Dermis blood vessel endothelial cell (primary cell): ENCODE measurements around the gene OR10G7. TPM values are rescaled to one million over a fixed set of nuclear protein-coding genes. Genes with fewer than 3 reads are reported as not detected.

Experiments
- DNase-seq: peaks from one replicate; pipeline ENCODE4 v3.0.0; 2010
- total RNA-seq: library from RNA; depleted of rRNA; stranded (reverse); fragments of >200 nt; gene quantifications from 2 replicates; pipeline ENCODE4 v1.2.3, GENCODE V29; 2014

OR10G7 gene
- total RNA-seq: not detected in 2 replicates

DNA sequence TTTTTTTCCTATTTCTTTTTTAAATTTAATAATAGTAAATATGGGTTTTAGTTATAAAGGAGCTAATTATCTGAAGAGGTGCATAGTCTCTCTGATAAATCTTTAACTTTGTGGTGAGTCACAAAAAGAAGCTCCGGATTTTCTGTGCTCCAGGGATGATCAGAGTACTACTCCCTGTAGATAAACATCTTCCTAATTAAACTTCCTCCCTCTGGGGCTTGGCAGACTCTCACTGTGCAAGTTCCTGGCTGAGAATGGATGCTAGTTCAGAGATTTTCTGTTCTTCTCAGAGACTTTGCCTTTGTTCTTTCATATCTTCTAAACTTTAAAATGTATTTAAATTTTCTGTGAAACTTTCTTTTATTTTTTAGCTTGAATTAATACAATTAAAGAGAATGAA is at the start of gene OR10G7:
OR10G7 (minus strand) TSS at position 72 of the 400 bp plus-strand sequence. CDS start 2,324 bp downstream, outside the sequence.
- DNase-seq: peak; percentile 6

DNA sequence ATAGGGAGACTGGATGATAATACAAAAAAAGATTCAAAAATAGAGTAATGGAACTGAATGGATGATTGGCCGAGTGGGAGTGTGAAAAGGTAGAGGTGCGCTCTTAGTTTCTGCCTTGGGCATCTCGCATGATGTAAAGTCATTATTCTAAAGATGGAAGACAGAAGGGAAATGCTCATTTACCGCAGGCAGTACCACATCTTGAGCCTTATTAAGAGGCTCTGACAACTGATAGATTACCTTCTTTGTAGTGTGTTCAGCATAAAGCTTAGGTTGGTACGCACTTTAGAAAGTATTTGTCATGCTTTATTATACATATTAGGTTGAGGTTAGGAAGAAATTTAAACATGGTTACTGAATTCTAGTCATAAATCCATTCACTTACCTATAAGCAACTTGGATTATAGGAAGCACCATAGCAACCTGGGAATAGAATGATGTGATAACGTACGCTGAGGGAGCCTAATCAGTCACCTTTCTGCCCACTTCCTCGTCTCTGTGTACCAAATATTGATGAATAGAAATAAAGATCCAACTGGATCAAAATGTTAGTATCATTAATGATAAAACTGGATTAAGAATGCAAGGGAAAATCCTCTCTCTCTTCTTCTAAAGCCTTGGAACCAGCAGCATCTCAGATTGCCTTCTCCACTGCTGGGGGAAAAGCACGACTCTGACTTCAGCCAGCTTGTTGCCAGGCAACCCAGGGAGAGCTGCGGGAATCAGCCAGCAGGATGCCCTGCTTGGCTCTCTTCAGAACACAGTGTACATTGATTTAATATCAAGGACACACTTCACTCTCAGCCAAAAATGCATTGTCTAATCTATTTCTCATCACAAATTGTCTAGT is 45.1 kb upstream of the OR10G7 start:
- no peak for DNase-seq

DNA sequence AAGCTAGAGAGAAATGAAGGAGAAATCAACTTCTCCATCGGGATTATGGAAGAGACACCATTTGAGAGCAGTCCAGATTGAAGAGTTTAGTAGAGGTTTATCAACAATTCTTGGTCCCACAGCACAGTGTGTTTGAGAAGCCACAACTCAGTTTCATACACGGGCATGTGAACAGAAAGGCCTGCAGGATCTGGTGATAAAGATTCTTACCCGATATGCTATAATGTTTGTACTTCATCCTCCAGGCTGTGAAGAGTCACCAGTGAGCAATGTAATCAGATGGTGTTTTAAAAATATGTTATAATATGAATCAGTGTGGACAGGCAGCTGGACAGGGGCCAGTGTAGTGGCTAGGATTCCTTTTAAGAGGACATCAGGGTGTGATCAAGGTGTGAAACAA is 44.5 kb upstream of the OR10G7 start:
- no peak for DNase-seq

GRCh38 chr11:124082371-124082770 is 41.2 kb upstream of the OR10G7 start:
- DNase-seq: no peak

- DNase-seq: no peak
Measured at GRCh38 chr11:124081483-124081882, 40.4 kb upstream of the OR10G7 start.

- no peak for DNase-seq
Measured at GRCh38 chr11:124080327-124081001, 39.3 kb upstream of the OR10G7 start.

DNA sequence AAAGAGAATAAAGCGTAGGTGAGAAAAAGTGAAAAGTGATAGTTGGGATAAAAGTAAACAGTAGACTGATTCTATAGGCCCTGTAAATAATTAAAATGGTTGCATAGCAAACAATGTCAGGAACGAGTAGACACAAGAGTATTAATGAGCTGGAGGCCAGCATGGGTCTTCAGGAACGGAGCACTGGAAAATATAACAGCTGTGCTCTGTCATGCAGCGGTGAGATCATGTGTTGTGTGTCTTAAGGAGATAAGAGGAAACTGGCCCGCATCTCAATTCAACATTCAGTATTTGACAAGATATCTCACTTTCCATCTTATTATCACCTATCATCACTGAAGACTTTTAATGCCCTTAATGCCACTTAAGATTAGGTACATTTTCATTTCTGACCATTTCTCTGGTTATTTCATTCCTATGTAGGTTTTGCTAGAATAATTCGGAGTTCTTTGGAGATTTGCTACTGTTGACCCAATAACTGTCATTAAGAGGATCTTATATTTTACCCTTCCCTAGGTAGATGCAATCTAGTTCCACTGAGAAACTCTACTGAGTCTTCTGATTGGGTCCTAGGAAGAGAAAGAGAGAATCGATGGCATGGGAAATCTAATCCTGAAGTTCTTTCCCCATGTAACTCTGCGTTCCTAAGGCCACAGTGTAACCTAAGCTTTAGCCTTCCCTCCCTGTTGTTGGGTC is 38.7 kb upstream of the OR10G7 start:
- no peak for DNase-seq

- DNase-seq: no peak
Measured at GRCh38 chr11:124078591-124078990, 37.5 kb upstream of the OR10G7 start.

DNA sequence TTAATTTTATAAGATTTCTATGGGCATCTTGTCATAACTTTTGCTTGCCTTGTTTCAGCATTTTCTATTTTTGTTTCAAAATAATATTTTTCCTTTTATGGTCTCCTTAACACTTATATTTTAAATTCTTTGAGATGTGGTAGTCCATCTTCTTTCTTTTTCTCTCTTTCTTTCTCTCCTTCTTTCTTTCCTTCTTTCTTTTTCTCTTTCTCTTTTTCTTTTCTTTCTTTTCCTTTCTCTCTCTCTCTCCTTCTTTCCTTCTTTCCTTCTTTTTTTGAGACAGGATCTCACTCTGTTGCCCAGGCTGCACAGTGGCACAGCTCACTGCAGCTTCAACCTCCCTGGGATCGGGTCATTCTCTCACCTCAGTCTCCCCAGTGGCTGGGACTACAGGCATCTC is 36.1 kb upstream of the OR10G7 start:
- DNase-seq: no peak

- peak; percentile 35 for DNase-seq
Measured at GRCh38 chr11:124075841-124076651, 34.9 kb upstream of the OR10G7 start.

DNA sequence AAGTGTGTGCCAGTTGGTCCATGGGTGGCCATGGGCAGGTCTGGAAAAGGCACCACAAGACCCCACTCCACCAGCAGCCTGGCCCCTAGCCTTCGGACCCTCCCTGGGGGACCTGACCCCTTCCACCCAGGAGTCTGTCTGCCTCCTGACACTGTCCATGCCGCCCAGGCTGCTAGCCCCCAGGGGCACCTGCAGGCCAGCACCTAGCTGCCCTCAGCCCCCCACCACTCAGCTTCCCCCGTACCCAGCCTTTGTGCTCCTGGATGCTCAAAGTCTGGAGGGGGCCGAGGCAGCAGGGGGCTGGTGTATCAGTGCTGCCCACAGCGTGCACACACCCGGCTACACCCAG is 34.3 kb upstream of the OR10G7 start:
- no peak for DNase-seq

- DNase-seq: no peak
Measured at GRCh38 chr11:124074554-124074953, 33.4 kb upstream of the OR10G7 start.

- no peak for DNase-seq
Measured at GRCh38 chr11:124072147-124072546, 31.0 kb upstream of the OR10G7 start.

GRCh38 chr11:124071623-124071948 is 30.5 kb upstream of the OR10G7 start:
- DNase-seq: peak; percentile 3

GRCh38 chr11:124070915-124071622 is 29.9 kb upstream of the OR10G7 start:
- DNase-seq: peak; percentile 92

- peak; percentile 79 for DNase-seq
Measured at GRCh38 chr11:124069429-124070401, 28.6 kb upstream of the OR10G7 start.

GRCh38 chr11:124068601-124069110 is 27.5 kb upstream of the OR10G7 start:
- DNase-seq: no peak

DNA sequence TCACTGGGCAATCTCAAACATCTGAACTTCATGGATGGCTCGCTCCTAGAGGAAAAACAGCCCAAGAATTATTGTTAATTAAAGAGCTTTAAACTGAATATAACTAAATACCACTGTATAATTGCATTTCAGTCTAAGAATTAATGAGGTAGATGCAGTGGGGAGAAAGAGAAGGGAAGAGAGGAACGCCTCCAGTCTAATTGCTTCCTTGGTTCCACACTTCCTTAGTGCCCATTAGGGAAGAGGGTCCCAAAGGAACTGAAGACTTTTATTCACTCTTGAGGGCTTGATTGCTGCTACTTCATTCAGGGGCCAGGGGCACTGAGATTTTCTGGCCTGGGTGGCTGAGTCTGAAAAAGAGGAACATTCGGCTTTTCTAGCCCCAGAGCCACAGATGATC is 11.8 kb upstream of the OR10G7 start:
- DNase-seq: no peak

GRCh38 chr11:124050748-124051147 is 9.6 kb upstream of the OR10G7 start:
- no peak for DNase-seq

DNA sequence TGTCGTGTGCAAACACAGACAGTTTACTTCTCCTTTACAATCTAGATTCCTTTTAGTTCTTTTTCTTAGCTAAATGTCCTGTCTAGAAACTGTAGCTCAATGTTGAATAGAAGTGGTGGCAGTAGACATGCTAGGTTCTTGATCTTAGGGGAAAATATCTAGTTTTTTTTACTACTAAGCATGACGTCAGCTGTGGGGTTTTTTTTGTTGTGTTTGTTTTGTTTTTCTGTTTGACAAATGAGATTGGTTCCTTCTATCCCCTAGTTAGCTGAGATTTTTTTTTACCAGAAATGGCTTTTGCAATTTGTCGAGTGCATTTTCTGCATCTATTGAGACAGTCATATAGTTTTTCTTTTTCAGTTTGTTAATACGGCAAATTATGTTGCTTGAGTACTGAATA is 2.3 kb upstream of the OR10G7 start:
- DNase-seq: no peak

- no peak for DNase-seq
Measured at GRCh38 chr11:124039557-124039956, 1.6 kb downstream of the OR10G7 start.
